ENCODE results near the gene ACP7.
"Not testable (repeated sequence)": the region's sequence is repeated elsewhere in the genome, so short reads cannot be mapped to it uniquely, and the experiment has no call there.

The ACP7 gene

GRCh38 chr19:39142630-39143029 is 58.5 kb downstream of the ACP7 start:
- in situ Hi-C loops (cut with HindIII; ENCODE audit: low pct_unique_long_range_greater_than_20kb, low sequenced_read_pairs) = no loop called here
- TF ChIP-seq JUND (IDR thresholded peaks at IDR 0.05; ENCODE audit: low read depth) = no peak
- no peak for DNase-seq (ENCODE audit: low read depth in 1 of 2, low spot score in 1 of 2)

GRCh38 chr19:39143757-39144289 is 59.7 kb downstream of the ACP7 start:
- in situ Hi-C loops (cut with HindIII; ENCODE audit: low pct_unique_long_range_greater_than_20kb, low sequenced_read_pairs); DNase-seq (ENCODE audit: low read depth in 1 of 2, low spot score in 1 of 2): not testable (repeated sequence)

GRCh38 chr19:39144290-39145071 is 60.3 kb downstream of the ACP7 start:
- TF ChIP-seq JUND (IDR thresholded peaks at IDR 0.05; ENCODE audit: low read depth) = no peak
- no peak for DNase-seq (ENCODE audit: low read depth in 1 of 2, low spot score in 1 of 2)
- in situ Hi-C loops (cut with HindIII; ENCODE audit: low pct_unique_long_range_greater_than_20kb, low sequenced_read_pairs) = no loop called here

- DNase-seq (ENCODE audit: low read depth in 1 of 2, low spot score in 1 of 2) = no peak
- in situ Hi-C loops (cut with HindIII; ENCODE audit: low pct_unique_long_range_greater_than_20kb, low sequenced_read_pairs) = no loop called here
- TF ChIP-seq JUND (IDR thresholded peaks at IDR 0.05; ENCODE audit: low read depth) = no peak
These were observed 61.2 kb downstream of the ACP7 start for GRCh38 chr19:39145180-39145953.

GRCh38 chr19:39146091-39146490 is 61.9 kb downstream of the ACP7 start:
- in situ Hi-C loops (cut with HindIII; ENCODE audit: low pct_unique_long_range_greater_than_20kb, low sequenced_read_pairs) = no loop called here
- DNase-seq (ENCODE audit: low read depth in 1 of 2, low spot score in 1 of 2) = no peak
- TF ChIP-seq JUND (IDR thresholded peaks at IDR 0.05; ENCODE audit: low read depth) = no peak

GRCh38 chr19:39146686-39147450 is 62.7 kb downstream of the ACP7 start:
- TF ChIP-seq JUND (IDR thresholded peaks at IDR 0.05; ENCODE audit: low read depth) = no peak
- DNase-seq (ENCODE audit: low read depth in 1 of 2, low spot score in 1 of 2) = no peak
- in situ Hi-C loops (cut with HindIII; ENCODE audit: low pct_unique_long_range_greater_than_20kb, low sequenced_read_pairs) = no loop called here

- in situ Hi-C loops (cut with HindIII; ENCODE audit: low pct_unique_long_range_greater_than_20kb, low sequenced_read_pairs) = no loop called here
- no peak for TF ChIP-seq JUND (IDR thresholded peaks at IDR 0.05; ENCODE audit: low read depth)
- DNase-seq (ENCODE audit: low read depth in 1 of 2, low spot score in 1 of 2) = no peak
These were observed 63.3 kb downstream of the ACP7 start for GRCh38 chr19:39147480-39147879.

GRCh38 chr19:39148939-39149529 is 64.9 kb downstream of the ACP7 start:
- no peak for TF ChIP-seq JUND (IDR thresholded peaks at IDR 0.05; ENCODE audit: low read depth)
- in situ Hi-C loops (cut with HindIII; ENCODE audit: low pct_unique_long_range_greater_than_20kb, low sequenced_read_pairs) = no loop called here
- no peak for DNase-seq (ENCODE audit: low read depth in 1 of 2, low spot score in 1 of 2)

- in situ Hi-C loops (cut with HindIII; ENCODE audit: low pct_unique_long_range_greater_than_20kb, low sequenced_read_pairs) = no loop called here
- no peak for TF ChIP-seq JUND (IDR thresholded peaks at IDR 0.05; ENCODE audit: low read depth)
- no peak for DNase-seq (ENCODE audit: low read depth in 1 of 2, low spot score in 1 of 2)
These were observed 66.1 kb downstream of the ACP7 start for GRCh38 chr19:39150235-39150634.

- DNase-seq (ENCODE audit: low read depth in 1 of 2, low spot score in 1 of 2) = peak in 1 of 2 experiments; percentile 56
- in situ Hi-C loops (cut with HindIII; ENCODE audit: low pct_unique_long_range_greater_than_20kb, low sequenced_read_pairs) = no loop called here
- TF ChIP-seq JUND (IDR thresholded peaks at IDR 0.05; ENCODE audit: low read depth) = no peak
These were observed 66.8 kb downstream of the ACP7 start for GRCh38 chr19:39150807-39151600.

GRCh38 chr19:39152066-39152465 is 67.9 kb downstream of the ACP7 start:
- DNase-seq (ENCODE audit: low read depth in 1 of 2, low spot score in 1 of 2) = no peak
- no peak for TF ChIP-seq JUND (IDR thresholded peaks at IDR 0.05; ENCODE audit: low read depth)
- in situ Hi-C loops (cut with HindIII; ENCODE audit: low pct_unique_long_range_greater_than_20kb, low sequenced_read_pairs) = no loop called here

Data from T47D (cell line).